Fibroblast of pulmonary artery (primary cell): ENCODE data around the gene SLC25A1.

Source experiments
- DNase-seq: peaks from one replicate; pipeline ENCODE4 v3.0.0-alpha.2; 2010; ENCODE audit warnings: low read depth
- H3K4me3 ChIP-seq: replicated peaks from 2 replicates; pipeline ENCODE4 v1.5.1; 2011; ENCODE audit warnings: low read depth, mild to moderate bottlenecking, control low read depth, low read length, moderate library complexity
- TF ChIP-seq, protein P1 (sequence below): IDR thresholded peaks from 2 replicates; pipeline ENCODE4 v1.5.1; 2011; ENCODE audit warnings: mild to moderate bottlenecking, control low read depth, low read length, inconsistent platforms; ENCODE audit errors: missing control alignments

SLC25A1 gene

DNA sequence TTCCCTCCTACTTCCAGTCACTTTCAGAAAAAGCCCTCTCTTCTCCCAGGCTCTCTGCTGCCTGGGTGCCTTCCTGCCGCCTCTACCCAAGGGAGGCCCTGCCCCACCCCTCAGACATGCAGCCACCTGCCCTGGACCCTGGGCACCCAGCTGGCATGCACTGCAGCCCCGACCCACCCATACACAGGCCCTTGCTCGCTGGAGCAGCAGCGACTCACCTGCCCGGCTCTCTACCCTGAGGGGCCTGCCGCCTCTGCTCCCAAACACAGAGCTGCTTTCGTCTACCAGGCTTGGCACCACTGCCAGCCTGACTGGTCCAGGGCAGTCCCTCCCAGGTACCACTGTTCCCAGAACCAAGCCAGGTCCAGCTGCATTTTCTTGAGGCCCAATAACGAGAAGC is 48.7 kb downstream of the SLC25A1 start:
- no peak overlapping the region for H3K4me3 ChIP-seq
- no peak for DNase-seq
- TF ChIP-seq, protein P1, sequence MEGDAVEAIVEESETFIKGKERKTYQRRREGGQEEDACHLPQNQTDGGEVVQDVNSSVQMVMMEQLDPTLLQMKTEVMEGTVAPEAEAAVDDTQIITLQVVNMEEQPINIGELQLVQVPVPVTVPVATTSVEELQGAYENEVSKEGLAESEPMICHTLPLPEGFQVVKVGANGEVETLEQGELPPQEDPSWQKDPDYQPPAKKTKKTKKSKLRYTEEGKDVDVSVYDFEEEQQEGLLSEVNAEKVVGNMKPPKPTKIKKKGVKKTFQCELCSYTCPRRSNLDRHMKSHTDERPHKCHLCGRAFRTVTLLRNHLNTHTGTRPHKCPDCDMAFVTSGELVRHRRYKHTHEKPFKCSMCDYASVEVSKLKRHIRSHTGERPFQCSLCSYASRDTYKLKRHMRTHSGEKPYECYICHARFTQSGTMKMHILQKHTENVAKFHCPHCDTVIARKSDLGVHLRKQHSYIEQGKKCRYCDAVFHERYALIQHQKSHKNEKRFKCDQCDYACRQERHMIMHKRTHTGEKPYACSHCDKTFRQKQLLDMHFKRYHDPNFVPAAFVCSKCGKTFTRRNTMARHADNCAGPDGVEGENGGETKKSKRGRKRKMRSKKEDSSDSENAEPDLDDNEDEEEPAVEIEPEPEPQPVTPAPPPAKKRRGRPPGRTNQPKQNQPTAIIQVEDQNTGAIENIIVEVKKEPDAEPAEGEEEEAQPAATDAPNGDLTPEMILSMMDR = no peak

DNA sequence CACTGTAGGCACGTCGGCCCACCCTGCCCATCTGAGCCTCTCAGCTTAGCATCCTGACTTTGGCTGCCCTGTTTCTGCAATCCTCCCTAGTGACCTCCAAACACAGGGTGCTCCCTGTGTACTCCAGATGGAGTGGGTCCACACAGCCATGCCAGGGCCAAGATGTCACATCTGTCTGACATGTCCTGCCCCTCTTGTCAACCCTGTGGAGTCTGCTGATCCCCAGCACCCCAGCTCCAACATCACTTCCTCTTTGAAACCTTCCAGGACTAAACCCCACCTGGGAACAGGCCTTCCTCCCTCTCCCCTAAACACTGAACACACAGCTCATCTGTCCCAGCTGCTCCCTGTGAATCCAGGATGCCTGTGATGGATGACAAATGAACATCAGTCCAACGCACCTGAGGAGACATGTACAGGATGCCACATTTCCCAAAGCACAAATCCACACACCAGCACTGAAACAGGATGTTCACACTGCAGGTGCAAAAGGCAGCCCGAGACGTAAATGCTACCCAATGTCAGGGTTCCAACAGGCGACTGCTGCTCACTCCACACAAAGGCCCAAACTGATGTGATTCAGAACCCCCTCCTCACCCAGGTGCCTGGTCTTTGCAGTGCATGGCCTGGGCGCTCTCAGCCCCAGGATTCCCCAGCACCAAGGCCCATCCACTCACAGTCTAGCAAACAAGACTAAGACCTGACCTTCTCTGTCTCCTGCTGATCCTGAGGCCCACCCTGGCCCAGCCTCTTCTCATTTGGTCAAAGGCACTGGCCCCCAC is 49.4 kb downstream of the SLC25A1 start:
- no peak for DNase-seq
- no peak overlapping the region for H3K4me3 ChIP-seq
- TF ChIP-seq, protein P1 = no peak

DNA sequence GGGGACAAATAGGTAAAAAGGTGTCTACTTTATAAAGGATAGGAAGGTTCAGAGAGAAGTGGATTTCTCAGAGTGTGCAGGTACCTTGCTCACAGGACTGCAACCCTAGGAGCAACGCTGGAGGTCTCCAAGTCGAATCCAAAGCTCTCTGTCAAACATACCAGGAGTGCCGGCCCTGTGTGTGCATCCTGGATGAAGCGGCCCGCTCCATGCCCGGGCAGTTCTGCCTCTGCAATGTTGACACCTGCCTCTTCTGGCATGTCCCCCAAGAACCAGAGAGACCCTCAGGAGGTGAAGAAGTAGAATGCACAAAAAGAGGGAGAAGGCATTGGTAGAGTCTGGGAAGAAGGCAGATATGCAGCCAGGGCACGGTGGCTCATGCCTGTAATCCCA is 50.5 kb downstream of the SLC25A1 start:
- TF ChIP-seq, protein P1 = no peak
- H3K4me3 ChIP-seq = no peak overlapping the region
- no peak for DNase-seq

DNA sequence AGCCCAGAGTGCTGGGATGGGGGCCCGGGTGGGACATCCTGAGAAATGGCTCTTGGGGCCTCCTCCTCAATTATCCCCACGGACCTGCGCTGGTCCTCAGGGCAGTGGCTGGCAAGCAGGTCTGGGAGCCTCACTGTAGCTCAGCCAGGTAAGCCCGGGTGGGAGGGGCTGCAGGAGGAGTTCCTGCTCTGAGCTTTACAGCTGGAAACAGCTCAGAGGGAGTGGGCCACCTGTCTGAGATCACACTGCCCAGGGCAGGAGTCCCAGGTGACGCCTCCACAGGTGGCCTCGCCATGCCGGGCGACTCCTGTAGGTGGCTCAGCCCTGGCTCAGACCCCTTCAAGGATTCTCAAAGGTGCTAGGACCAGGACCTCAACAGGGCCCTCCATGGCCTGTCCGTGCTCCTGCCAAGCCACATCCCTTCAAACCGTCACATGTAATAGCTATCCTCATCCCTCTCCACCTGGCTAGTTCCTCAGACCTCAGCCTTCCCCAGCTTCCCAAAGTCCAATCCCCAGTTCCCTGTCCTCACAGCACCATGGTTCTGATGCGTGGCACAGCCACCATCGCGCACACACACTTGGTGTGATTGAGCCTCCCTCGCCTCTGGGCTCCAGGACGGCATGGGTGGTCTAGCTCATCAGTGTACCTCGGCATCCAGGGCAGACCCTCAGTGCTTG is 51.1 kb downstream of the SLC25A1 start:
- TF ChIP-seq, protein P1 = no peak
- DNase-seq = no peak
- H3K4me3 ChIP-seq = no peak overlapping the region

DNA sequence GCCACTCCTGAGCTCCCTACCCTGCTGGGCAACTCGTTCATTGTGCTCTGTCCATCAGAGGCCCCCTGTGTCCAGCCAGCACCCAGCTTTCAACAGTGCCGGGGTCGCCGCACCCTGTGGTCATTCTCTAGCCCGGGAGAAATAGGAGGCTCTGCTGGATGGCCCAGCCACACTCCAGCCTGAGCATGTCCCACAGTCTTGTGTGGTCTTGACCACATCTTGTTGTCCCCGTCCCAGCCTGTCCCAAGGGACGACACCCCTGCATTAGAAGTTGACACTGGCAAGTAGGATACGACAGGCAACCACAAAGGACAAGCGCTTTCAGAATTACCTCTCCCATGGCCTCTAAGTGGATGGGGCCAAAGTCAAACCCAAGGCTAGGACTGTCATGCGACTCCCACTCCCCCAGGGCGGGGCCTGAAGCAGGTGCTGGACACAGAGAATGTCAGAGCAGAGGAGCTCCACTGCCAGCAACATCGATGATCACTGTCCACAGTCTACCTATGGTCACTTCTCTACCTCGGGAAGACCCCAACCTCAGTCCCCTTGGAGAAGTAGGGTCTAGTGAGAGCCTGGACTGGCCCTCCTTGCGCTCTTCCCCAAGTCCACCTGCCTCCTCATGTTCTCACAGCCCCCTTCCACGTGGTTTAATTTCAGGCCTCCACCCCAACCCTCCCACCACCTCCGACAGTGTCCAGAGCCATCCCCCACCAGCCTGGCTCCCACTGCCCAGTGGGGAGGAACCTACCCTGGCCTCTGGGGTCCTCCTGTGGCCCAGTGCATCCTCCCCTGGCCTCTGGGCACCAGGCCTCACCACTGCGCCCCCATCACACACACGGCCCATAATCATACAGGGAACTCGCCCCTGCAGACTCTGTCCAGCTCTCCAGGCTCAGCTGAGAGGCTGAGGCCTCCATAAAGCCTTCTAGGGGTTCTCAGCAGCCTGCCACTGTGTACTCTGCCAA is 51.9 kb downstream of the SLC25A1 start:
- H3K4me3 ChIP-seq = no peak overlapping the region
- TF ChIP-seq, protein P1 = no peak
- DNase-seq = no peak
